ENCODE measurements around the gene S100A3. TPM values are rescaled to one million over a fixed set of nuclear protein-coding genes. Genes with fewer than 3 reads are reported as not detected.

S100A3 gene
- polyA plus RNA-seq, 3 donors: 0.31 to 0.54 TPM; not detected in 1

- Mint-ChIP-seq H3K36me3 (peaks cover 22 to 38% of the 10 kb centered on the region in 2 donors), H3K27ac (peak overlapping the region; percentile 94 to 99 (median 96)), H3K4me3 (peak overlapping the region; percentile 93 to 97), H3K9me3 (no peaks in the 10 kb centered on the region), H3K27me3 (ENCODE audit: low read depth in 3 of 3) (peaks cover 0 to 2% (median 0%) of the 10 kb centered on the region in 3 donors), H3K4me1 (peaks cover 65% of the 10 kb centered on the region)
- H3K4me3 ChIP-seq (replicated peaks in 1 of 3; ENCODE audit: low read depth in 2 of 3, low read length in 3 of 3): peak overlapping the region; percentile 70 to 91 (median 84)
- peak overlapping the region; percentile 93 for H3K9ac ChIP-seq (ENCODE audit: insufficient read depth, low read length, poor library complexity, severe bottlenecking)
- H3K4me2 ChIP-seq (replicated peaks; ENCODE audit: extremely low read depth, low read length, poor library complexity, severe bottlenecking): peak overlapping the region; percentile 98
- H3K36me3 ChIP-seq (replicated peaks in 1 of 2; ENCODE audit: control insufficient read depth in 1 of 2, insufficient read depth in 2 of 2, low read length in 2 of 2): peaks cover 6 to 10% of the 10 kb centered on the region in 2 donors
- intact Hi-C loops (cut with micrococcal nuclease): loop anchor here (5.0 kb wide), 1 partner anchor 98 kb away; the partner anchor contains the start of gene CHTOP (in 2 of the 2)
- TF ChIP-seq CTCF (IDR thresholded peaks at IDR 0.05): no peak
- H3K79me2 ChIP-seq (ENCODE audit: insufficient read depth, low read length): peaks cover 44% of the 10 kb centered on the region
- peak in 2 of 3 donors; percentile 48 to 67 for DNase-seq
- H3K27ac ChIP-seq (ENCODE audit: low read depth in 1 of 2, low read length in 2 of 2): peak overlapping the region; percentile 96 to 98
- peaks cover 30% of the 10 kb centered on the region for H4K20me1 ChIP-seq (ENCODE audit: insufficient read depth, low read length)
- H3K4me1 ChIP-seq (ENCODE audit: control insufficient read depth in 1 of 2, insufficient read depth in 2 of 2, low read length in 2 of 2): peaks cover 53 to 67% of the 10 kb centered on the region in 2 donors
- H2AFZ ChIP-seq (ENCODE audit: insufficient read depth, low read depth, low read length, poor library complexity, severe bottlenecking): no peak overlapping the region
- no peaks in the 10 kb centered on the region for H3K9me3 ChIP-seq (replicated peaks in 1 of 2; ENCODE audit: control insufficient read depth in 1 of 2, insufficient read depth in 1 of 2, low read length in 2 of 2)
- WGBS (ENCODE audit: insufficient coverage): 85% methylated on average over 5 of the region's 7 CpGs
- H3K27me3 ChIP-seq (ENCODE audit: control insufficient read depth in 2 of 2, insufficient read depth in 2 of 2, low read length in 2 of 2): no peaks in the 10 kb centered on the region
Observed at GRCh38 chr1:153534226-153534924, 14.7 kb downstream of the S100A3 start.

GRCh38 chr1:153533689-153534201 is 15.3 kb downstream of the S100A3 start:
- Mint-ChIP-seq H3K36me3 (peaks cover 25 to 39% of the 10 kb centered on the region in 2 donors), H3K27ac (peak overlapping the region; percentile 94 to 99 (median 96)), H3K4me1 (peaks cover 66% of the 10 kb centered on the region), H3K27me3 (ENCODE audit: low read depth in 3 of 3) (peaks cover 0 to 2% (median 0%) of the 10 kb centered on the region in 3 donors), H3K9me3 (no peaks in the 10 kb centered on the region), H3K4me3 (peak overlapping the region; percentile 93 to 97)
- Histone ChIP-seq H3K79me2 (ENCODE audit: insufficient read depth, low read length) (peaks cover 44% of the 10 kb centered on the region), H3K4me3 (replicated peaks in 1 of 3; ENCODE audit: low read depth in 2 of 3, low read length in 3 of 3) (peak overlapping the region; percentile 70 to 91 (median 84)), H3K9ac (ENCODE audit: insufficient read depth, low read length, poor library complexity, severe bottlenecking) (peak overlapping the region; percentile 93), H3K36me3 (replicated peaks in 1 of 2; ENCODE audit: control insufficient read depth in 1 of 2, insufficient read depth in 2 of 2, low read length in 2 of 2) (peaks cover 6 to 10% of the 10 kb centered on the region in 2 donors), H3K4me2 (replicated peaks; ENCODE audit: extremely low read depth, low read length, poor library complexity, severe bottlenecking) (peak overlapping the region; percentile 98), H2AFZ (ENCODE audit: insufficient read depth, low read depth, low read length, poor library complexity, severe bottlenecking) (no peak overlapping the region), H3K9me3 (replicated peaks in 1 of 2; ENCODE audit: control insufficient read depth in 1 of 2, insufficient read depth in 1 of 2, low read length in 2 of 2) (no peaks in the 10 kb centered on the region), H3K27me3 (ENCODE audit: control insufficient read depth in 2 of 2, insufficient read depth in 2 of 2, low read length in 2 of 2) (no peaks in the 10 kb centered on the region), H3K27ac (ENCODE audit: low read depth in 1 of 2, low read length in 2 of 2) (peak overlapping the region; percentile 96 to 98), H3K4me1 (ENCODE audit: control insufficient read depth in 1 of 2, insufficient read depth in 2 of 2, low read length in 2 of 2) (peaks cover 53 to 66% of the 10 kb centered on the region in 2 donors), H4K20me1 (ENCODE audit: insufficient read depth, low read length) (peaks cover 30% of the 10 kb centered on the region)
- intact Hi-C loops (cut with micrococcal nuclease): loop anchor here (1.0 to 5.0 kb wide), 2 partner anchors 35 to 99 kb away; partner anchors contain the start of gene CHTOP (in 2 of the 2)
- peak; percentile 74 to 91 (median 75) for DNase-seq
- TF ChIP-seq CTCF (IDR thresholded peaks at IDR 0.05): no peak
- 56% methylated on average over 7 of the region's 13 CpGs for WGBS (ENCODE audit: insufficient coverage)
